ENCODE measurements around the gene ACO1. TPM values are rescaled to one million over a fixed set of nuclear protein-coding genes. Genes with fewer than 3 reads are reported as not detected.

Gene ACO1
- total RNA-seq, 2 experiments from 2014 or later = 15.3 to 15.7 TPM

DNA sequence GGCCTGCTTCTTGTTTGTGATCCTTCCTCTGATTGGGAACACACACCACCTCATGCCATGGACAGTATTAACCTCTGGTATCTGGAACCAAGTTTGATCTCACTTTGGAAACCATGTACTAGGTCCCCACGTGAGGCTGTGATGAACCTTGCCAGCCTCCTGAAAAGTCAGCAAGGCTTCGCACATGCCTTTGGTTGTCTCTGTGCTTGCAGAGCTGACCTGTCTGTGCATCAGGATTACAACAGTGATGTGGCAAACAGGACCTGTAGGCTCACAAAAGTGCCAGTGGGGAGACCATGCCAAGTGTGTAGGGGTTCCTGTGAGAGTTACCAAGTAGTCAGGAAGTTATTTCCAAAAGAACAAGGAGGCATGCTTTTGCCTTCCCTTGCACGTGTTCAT, 1.4 kb downstream of the ACO1 start:
- peaks cover 11% of the 10 kb centered on the region for H3K27me3 Mint-ChIP-seq

DNA sequence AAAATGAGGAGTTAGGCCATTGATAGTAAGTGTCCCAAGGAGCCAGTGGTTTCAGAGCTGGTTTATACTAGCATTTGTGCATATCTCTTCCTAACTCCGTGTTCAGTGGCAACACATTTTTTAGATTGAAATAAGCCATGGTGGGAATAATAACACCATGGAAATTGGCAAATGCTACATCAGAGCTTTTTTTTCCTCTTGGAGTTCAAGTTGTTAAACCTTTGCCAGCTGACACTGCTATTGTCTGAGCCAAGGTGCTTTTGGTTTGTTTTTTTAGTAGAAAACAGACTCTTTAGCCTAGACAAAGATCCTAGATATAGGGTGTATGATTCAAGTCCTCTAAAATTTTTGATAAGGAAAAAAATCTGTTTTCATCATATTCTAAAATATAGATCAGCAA, 2.8 kb downstream of the ACO1 start:
- H3K27ac Mint-ChIP-seq = no peak overlapping the region
- DNase-seq (no peak), ATAC-seq (no peak)
- POLR2A ChIA-PET = no interaction called here
- no peaks in the 10 kb centered on the region for H3K9me3 Mint-ChIP-seq
- intact Hi-C loops (cut with micrococcal nuclease) = no loop called here
- peaks cover 7% of the 10 kb centered on the region for H3K27me3 Mint-ChIP-seq
- TF ChIP-seq, protein P1, sequence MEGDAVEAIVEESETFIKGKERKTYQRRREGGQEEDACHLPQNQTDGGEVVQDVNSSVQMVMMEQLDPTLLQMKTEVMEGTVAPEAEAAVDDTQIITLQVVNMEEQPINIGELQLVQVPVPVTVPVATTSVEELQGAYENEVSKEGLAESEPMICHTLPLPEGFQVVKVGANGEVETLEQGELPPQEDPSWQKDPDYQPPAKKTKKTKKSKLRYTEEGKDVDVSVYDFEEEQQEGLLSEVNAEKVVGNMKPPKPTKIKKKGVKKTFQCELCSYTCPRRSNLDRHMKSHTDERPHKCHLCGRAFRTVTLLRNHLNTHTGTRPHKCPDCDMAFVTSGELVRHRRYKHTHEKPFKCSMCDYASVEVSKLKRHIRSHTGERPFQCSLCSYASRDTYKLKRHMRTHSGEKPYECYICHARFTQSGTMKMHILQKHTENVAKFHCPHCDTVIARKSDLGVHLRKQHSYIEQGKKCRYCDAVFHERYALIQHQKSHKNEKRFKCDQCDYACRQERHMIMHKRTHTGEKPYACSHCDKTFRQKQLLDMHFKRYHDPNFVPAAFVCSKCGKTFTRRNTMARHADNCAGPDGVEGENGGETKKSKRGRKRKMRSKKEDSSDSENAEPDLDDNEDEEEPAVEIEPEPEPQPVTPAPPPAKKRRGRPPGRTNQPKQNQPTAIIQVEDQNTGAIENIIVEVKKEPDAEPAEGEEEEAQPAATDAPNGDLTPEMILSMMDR (IDR thresholded peaks at IDR 0.05) = no peak
- CTCF ChIA-PET = interaction anchor here (6.5 to 6.8 kb wide), 2 partner anchors 9 to 193 kb away, joined by 52 to 102 read pairs; no protein-coding TSS in a partner anchor
- H3K4me1 Mint-ChIP-seq (ENCODE audit: low read depth) = peaks cover 17% of the 10 kb centered on the region
- no peaks in the 10 kb centered on the region for H3K36me3 Mint-ChIP-seq (ENCODE audit: low read depth)
- no peak overlapping the region for H3K4me3 Mint-ChIP-seq

More for the DNA sequence above, 1.4 kb downstream of the ACO1 start:
- DNase-seq (no peak), ATAC-seq (no peak)
- CTCF ChIA-PET = interaction anchor here (1.1 to 6.8 kb wide), 4 partner anchors 46 to 195 kb away, joined by 3 to 102 read pairs (median 28); partner anchors contain the start of gene NDUFB6
- H3K27ac Mint-ChIP-seq = no peak overlapping the region
- H3K4me1 Mint-ChIP-seq (ENCODE audit: low read depth) = peaks cover 17% of the 10 kb centered on the region
- POLR2A ChIA-PET = no interaction called here
- intact Hi-C loops (cut with micrococcal nuclease) = no loop called here
- H3K36me3 Mint-ChIP-seq (ENCODE audit: low read depth) = no peaks in the 10 kb centered on the region
- no peaks in the 10 kb centered on the region for H3K9me3 Mint-ChIP-seq
- H3K4me3 Mint-ChIP-seq = no peak overlapping the region
- TF ChIP-seq, protein P1 (IDR thresholded peaks at IDR 0.05) = no peak

DNA sequence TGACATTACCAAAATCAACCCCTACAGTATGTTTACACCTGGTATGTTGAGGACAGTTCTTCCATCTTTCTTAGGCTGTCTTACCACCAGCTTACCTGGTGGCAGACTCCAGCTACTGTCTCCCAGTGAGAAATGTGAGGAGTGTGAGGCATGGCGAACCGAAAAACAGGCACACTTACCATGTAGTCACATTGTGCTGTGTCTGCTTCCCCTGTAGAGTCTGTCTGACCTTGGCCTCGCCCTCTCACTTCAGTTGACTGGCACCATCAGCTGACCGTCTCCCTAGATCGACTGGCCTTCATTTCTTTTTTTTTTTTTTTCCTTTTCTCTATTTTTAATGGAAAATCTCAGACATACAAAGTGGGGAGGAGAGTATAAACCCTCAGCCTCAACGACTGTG, 4.9 kb downstream of the ACO1 start:
- Mint-ChIP-seq H3K4me1 (ENCODE audit: low read depth) (peaks cover 12% of the 10 kb centered on the region), H3K27me3 (no peaks in the 10 kb centered on the region), H3K27ac (no peak overlapping the region), H3K9me3 (no peaks in the 10 kb centered on the region), H3K4me3 (no peak overlapping the region), H3K36me3 (ENCODE audit: low read depth) (peaks cover 5% of the 10 kb centered on the region)
- ATAC-seq (no peak), DNase-seq (no peak)
- CTCF ChIA-PET = interaction anchor here (1.3 to 6.5 kb wide), 3 partner anchors 11 to 192 kb away, joined by 3 to 52 read pairs (median 9); no protein-coding TSS in a partner anchor
- POLR2A ChIA-PET = interaction anchor here (0.5 kb wide), 1 partner anchor 160 kb away, joined by 3 read pairs; no protein-coding TSS in a partner anchor
- intact Hi-C loops (cut with micrococcal nuclease) = no loop called here
- TF ChIP-seq, protein P1 (IDR thresholded peaks at IDR 0.05) = no peak

DNA sequence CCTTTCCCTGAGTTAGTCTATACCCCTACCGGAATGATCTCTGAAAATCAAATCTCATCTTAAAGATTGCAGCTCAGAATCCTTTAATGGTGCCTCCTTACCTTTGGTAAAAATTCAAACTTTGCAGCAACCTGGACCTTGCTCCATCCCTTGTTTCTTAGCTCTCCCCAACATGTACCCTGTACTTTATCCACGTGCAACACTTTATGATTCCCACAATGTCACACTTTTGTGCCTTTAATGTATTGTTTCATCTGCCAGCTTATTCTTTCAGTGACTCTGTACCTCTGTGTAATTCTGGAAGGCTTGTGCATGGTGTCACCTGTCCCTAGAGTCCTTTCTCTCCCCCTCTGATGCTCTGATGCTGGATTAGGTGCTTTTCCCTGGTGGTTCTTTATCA, 9.5 kb downstream of the ACO1 start:
- no peaks in the 10 kb centered on the region for H3K27me3 Mint-ChIP-seq
- ChIA-PET CTCF (interaction anchor here (1.1 to 1.7 kb wide), 3 partner anchors 9 to 574 kb away, joined by 3 to 5 read pairs (median 5); partner anchors contain the start of gene ACO1), POLR2A (no interaction called here)
- no peak overlapping the region for H3K27ac Mint-ChIP-seq
- TF ChIP-seq, protein P1 (IDR thresholded peaks at IDR 0.05) = no peak
- H3K36me3 Mint-ChIP-seq (ENCODE audit: low read depth) = peaks cover 5% of the 10 kb centered on the region
- ATAC-seq = no peak
- no peaks in the 10 kb centered on the region for H3K9me3 Mint-ChIP-seq
- H3K4me3 Mint-ChIP-seq = no peak overlapping the region
- no peaks in the 10 kb centered on the region for H3K4me1 Mint-ChIP-seq (ENCODE audit: low read depth)
- intact Hi-C loops (cut with micrococcal nuclease) = no loop called here
- no peak for DNase-seq

DNA sequence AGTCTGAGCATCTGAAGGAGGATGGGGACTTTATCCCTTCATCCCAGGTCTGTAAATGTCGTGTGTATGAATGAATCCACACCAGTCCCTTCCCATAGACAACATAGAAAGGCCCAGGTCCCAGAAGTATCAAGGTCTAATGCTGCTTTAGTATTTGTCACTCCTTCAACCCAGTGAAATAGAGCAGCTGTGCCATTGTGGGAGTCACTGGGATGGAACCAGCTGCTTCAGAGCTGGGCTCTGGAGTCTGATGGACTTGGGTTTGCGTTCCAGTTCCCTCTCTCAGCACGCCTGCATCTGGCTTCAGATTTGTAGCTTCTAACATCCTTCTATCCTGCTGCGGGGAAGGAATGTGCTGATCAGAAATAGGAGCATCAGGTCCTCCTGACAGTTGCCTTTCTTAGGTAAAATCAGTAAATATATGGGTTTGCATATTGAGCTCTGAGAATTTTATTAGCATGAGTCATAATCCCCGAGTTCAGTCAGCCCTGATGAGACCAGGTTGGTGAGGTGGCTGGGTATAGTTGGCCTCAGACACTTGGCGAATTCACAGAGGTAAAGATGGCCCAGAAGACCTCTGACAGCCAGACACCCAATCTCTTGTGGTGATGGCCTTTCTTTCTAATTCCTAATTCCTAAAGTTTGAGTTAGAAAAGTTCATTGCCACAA, 10.1 kb downstream of the ACO1 start:
- CTCF ChIA-PET = interaction anchor here (1.1 to 1.7 kb wide), 4 partner anchors 10 to 574 kb away, joined by 3 to 6 read pairs (median 5); partner anchors contain the start of gene ACO1
- H3K9me3 Mint-ChIP-seq = no peaks in the 10 kb centered on the region
- H3K27me3 Mint-ChIP-seq = no peaks in the 10 kb centered on the region
- H3K4me3 Mint-ChIP-seq = no peak overlapping the region
- peaks cover 5% of the 10 kb centered on the region for H3K36me3 Mint-ChIP-seq (ENCODE audit: low read depth)
- ATAC-seq (no peak), DNase-seq (no peak)
- H3K4me1 Mint-ChIP-seq (ENCODE audit: low read depth) = no peaks in the 10 kb centered on the region
- intact Hi-C loops (cut with micrococcal nuclease) = no loop called here
- POLR2A ChIA-PET = no interaction called here
- TF ChIP-seq, protein P1 (IDR thresholded peaks at IDR 0.05) = no peak
- no peak overlapping the region for H3K27ac Mint-ChIP-seq

Data from activated CD8-positive, alpha-beta T cell treated with anti-CD3 and anti-CD28 coated beads for 36 hours (primary cell).